ENCODE measurements around the gene TTN. TPM values are rescaled to one million over a fixed set of nuclear protein-coding genes. Genes with fewer than 3 reads are reported as not detected.

TTN gene
- total and polyA plus RNA-seq, 2 of the 4 experiments (the other 2 are of a cell fraction), result 0.02 to 0.18 TPM

GRCh38 chr2:178844701-178845100 is 37.5 kb upstream of the TTN start:
- Histone ChIP-seq H4K8ac (ENCODE audit: low read depth in 2 of 2, low read length in 2 of 2) (no peak overlapping the region), H3K14ac (replicated peaks; ENCODE audit: low read depth, low read length) (no peak overlapping the region), H4K91ac (ENCODE audit: insufficient read depth, low read depth, low read length) (no peak overlapping the region), H3K9ac (ENCODE audit: low read depth, low read length) (no peak overlapping the region), H2BK15ac (ENCODE audit: low read depth, low read length) (no peak overlapping the region), H2AK5ac (ENCODE audit: low read depth, low read length) (no peak overlapping the region), H2AFZ (replicated peaks; ENCODE audit: low read length, poor library complexity) (no peak overlapping the region), H3K9me1 (ENCODE audit: insufficient read depth, low read length) (no peaks in the 10 kb centered on the region), H3K27me3 (ENCODE audit: control insufficient read depth, insufficient read depth, low read length) (no peaks in the 10 kb centered on the region), H2AK9ac (replicated peaks; ENCODE audit: low read depth, low read length, poor library complexity) (no peak overlapping the region), H2BK5ac (ENCODE audit: low read depth, low read length, poor library complexity, severe bottlenecking) (no peak overlapping the region), H3K4me3 (ENCODE audit: insufficient read depth, low read depth, low read length) (no peak overlapping the region), H2BK120ac (ENCODE audit: low read depth, low read length) (no peak overlapping the region), H3K23ac (ENCODE audit: low read depth, low read length) (no peak overlapping the region), H3K4me2 (ENCODE audit: low read depth, low read length) (no peak overlapping the region), H3K18ac (ENCODE audit: low read depth, low read length) (no peak overlapping the region), H2BK20ac (ENCODE audit: low read depth, low read length) (no peak overlapping the region), H3K27ac (ENCODE audit: insufficient read depth, low read length) (no peak overlapping the region), H3K9me3 (ENCODE audit: control insufficient read depth, insufficient read depth, low read length) (no peaks in the 10 kb centered on the region), H3K4ac (ENCODE audit: low read depth, low read length) (no peak overlapping the region), H3K56ac (ENCODE audit: extremely low read depth, insufficient read depth, low read length) (no peak overlapping the region), H3K79me1 (ENCODE audit: low read depth in 1 of 2, low read length in 2 of 2) (no peaks in the 10 kb centered on the region), H4K20me1 (ENCODE audit: insufficient read depth, low read length) (no peaks in the 10 kb centered on the region), H3K36me3 (ENCODE audit: control insufficient read depth, insufficient read depth, low read length) (no peaks in the 10 kb centered on the region), H4K5ac (ENCODE audit: low read depth, low read length) (no peak overlapping the region), H3K4me1 (ENCODE audit: control insufficient read depth, insufficient read depth, low read length) (no peaks in the 10 kb centered on the region; the same call in 1 of the 2 replicates)
- no peak for DNase-seq
- TF ChIP-seq BHLHE40 (IDR thresholded peaks at IDR 0.05; ENCODE audit: low read depth, low read length) (no peak), SMC3 (IDR thresholded peaks at IDR 0.05; ENCODE audit: low read depth, low read length) (no peak), MXI1 (IDR thresholded peaks at IDR 0.05; ENCODE audit: borderline replicate concordance, low read depth, low read length) (no peak), MAFK (IDR thresholded peaks at IDR 0.05; ENCODE audit: low read depth, low read length) (no peak), RFX5 (IDR thresholded peaks at IDR 0.05; ENCODE audit: low read depth, low read length) (no peak), RAD21 (IDR thresholded peaks at IDR 0.05; ENCODE audit: low read length) (no peak), CHD1 (IDR thresholded peaks at IDR 0.05; ENCODE audit: low read depth, low read length) (no peak), NFE2L2 (IDR thresholded peaks at IDR 0.05; ENCODE audit: low read depth, low read length) (no peak), POLR2A (IDR thresholded peaks at IDR 0.05; ENCODE audit: low read depth, low read length) (no peak), RCOR1 (IDR thresholded peaks at IDR 0.05; ENCODE audit: insufficient replicate concordance, low read length) (no peak), CTCF (conservative IDR thresholded peaks at IDR 0.05; ENCODE audit: low read depth, low read length) (no peak)
- TF ChIP-seq, protein P1, sequence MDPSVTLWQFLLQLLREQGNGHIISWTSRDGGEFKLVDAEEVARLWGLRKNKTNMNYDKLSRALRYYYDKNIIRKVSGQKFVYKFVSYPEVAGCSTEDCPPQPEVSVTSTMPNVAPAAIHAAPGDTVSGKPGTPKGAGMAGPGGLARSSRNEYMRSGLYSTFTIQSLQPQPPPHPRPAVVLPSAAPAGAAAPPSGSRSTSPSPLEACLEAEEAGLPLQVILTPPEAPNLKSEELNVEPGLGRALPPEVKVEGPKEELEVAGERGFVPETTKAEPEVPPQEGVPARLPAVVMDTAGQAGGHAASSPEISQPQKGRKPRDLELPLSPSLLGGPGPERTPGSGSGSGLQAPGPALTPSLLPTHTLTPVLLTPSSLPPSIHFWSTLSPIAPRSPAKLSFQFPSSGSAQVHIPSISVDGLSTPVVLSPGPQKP (IDR thresholded peaks at IDR 0.05; ENCODE audit: borderline replicate concordance, low read depth, low read length), result no peak
- TF ChIP-seq, protein P2, sequence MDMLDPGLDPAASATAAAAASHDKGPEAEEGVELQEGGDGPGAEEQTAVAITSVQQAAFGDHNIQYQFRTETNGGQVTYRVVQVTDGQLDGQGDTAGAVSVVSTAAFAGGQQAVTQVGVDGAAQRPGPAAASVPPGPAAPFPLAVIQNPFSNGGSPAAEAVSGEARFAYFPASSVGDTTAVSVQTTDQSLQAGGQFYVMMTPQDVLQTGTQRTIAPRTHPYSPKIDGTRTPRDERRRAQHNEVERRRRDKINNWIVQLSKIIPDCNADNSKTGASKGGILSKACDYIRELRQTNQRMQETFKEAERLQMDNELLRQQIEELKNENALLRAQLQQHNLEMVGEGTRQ (IDR thresholded peaks at IDR 0.05; ENCODE audit: low read depth, low read length), result no peak
- WGBS, 2 experiments (ENCODE audit: extremely low coverage in 2 of 2, insufficient read length in 1 of 2), result no CpG with 5 or more reads among the region's 2 CpGs
- ChIA-PET CTCF (no interaction called here), POLR2A (ENCODE audit: unreplicated experiment) (no interaction called here)
- no peak for ATAC-seq (ENCODE audit: low read depth)
- dilution Hi-C loops (cut with HindIII; ENCODE audit: low sequenced_read_pairs, unreplicated experiment) (no loop called here), intact Hi-C loops (cut with micrococcal nuclease) (no loop called here), in situ Hi-C loops (cut with MboI; ENCODE audit: low sequenced_read_pairs) (no loop called here)
- no TSS peak for BruUV-seq (replicated peaks)

Data from IMR-90 (cell line).